K562 (cell line): ENCODE results near the gene DLGAP1. TPM values are rescaled to one million over a fixed set of nuclear protein-coding genes. Genes with fewer than 3 reads are reported as not detected.

ENCODE experiments used
- ATAC-seq: fragments of 200-7000 bp; cut with Tn5 transposase; 3 replicates; pipeline ENCODE4 v1.9.1; 2020; ENCODE audit warnings: moderate library complexity
- BruUV-seq: library from RNA; stranded (reverse); fragments of 400-500 nt; replicated peaks from 2 replicates; lab custom pipeline; 2021; lab: Mats Ljungman, UMichigan
- CTCF ChIA-PET: fragments of 300-600 bp; formaldehyde crosslinking; extraction: SDS; loops from one replicate; lab custom pipeline; 2021; ENCODE audit warnings: low intra/inter-chr PET ratio; lab: Yijun Ruan, JAX
- POLR2A ChIA-PET: fragments of 300-600, 350-650 bp; sonication (Branson Sonifier 250); formaldehyde crosslinking; extraction: SDS; loops from one replicate; lab custom pipeline; 2021; ENCODE audit warnings: antibody characterized with exemption, inconsistent platforms; lab: Yijun Ruan, JAX
- DNase-seq, 4 experiments: peaks; one replicate each; pipeline versions ENCODE4 v3.0.0 to v3.0.0-alpha.2; 2011 to 2018; ENCODE audit warnings: low spot score in 3 of 4, mixed read lengths in 3 of 4; ENCODE audit errors: extremely low read depth in 1 of 4
- FAIRE-seq: peaks from 2 replicates; lab custom pipeline; 2011; peaks lifted over from hg19 to GRCh38; lab: Jason Lieb, UNC
- H2AFZ ChIP-seq: 2 replicates; pipeline ENCODE4 v1.6.0; 2011; ENCODE audit warnings: low read depth, low read length, control low read depth, inconsistent platforms
- H3K27ac ChIP-seq: fragments of 200-600 bp; 3 replicates; pipeline ENCODE4 v1.8.0; 2011; ENCODE audit warnings: low read depth, mild to moderate bottlenecking, control low read depth, inconsistent platforms, low read length, moderate library complexity, mixed read lengths; ENCODE audit errors: extremely low read depth
- H3K27me3 ChIP-seq, 2 experiments: fragments of 300-600 bp in 1 of 2; 2 replicates in 1 of 2; 3 replicates in 1 of 2; pipeline versions ENCODE4 v1.6.0 to v1.8.0; 2011; ENCODE audit warnings: inconsistent platforms in 2 of 2, low read length in 2 of 2, mild to moderate bottlenecking in 1 of 2, mixed read lengths in 1 of 2, moderate library complexity in 1 of 2; ENCODE audit not compliant: control insufficient read depth in 2 of 2, insufficient read depth in 2 of 2
- H3K36me3 ChIP-seq: fragments of 300-600 bp; 3 replicates; pipeline ENCODE4 v1.8.0; 2011; ENCODE audit warnings: mild to moderate bottlenecking, low read length, inconsistent platforms; ENCODE audit not compliant: control insufficient read depth, insufficient read depth
- H3K4me1 ChIP-seq, 2 experiments: fragments of 200-600 bp in 1 of 2; replicated peaks in 1 of 2; 2 replicates in 1 of 2; 3 replicates in 1 of 2; pipeline versions ENCODE4 v1.5.1 to v1.8.0; 2011; ENCODE audit warnings: inconsistent platforms in 2 of 2, low read length in 2 of 2, mild to moderate bottlenecking in 1 of 2, mixed read lengths in 1 of 2, moderate library complexity in 1 of 2; ENCODE audit not compliant: control insufficient read depth in 2 of 2, insufficient read depth in 2 of 2
- H3K4me2 ChIP-seq: 2 replicates; pipeline ENCODE4 v1.6.1; 2011; ENCODE audit warnings: low read length, control low read depth, inconsistent platforms, mixed read lengths; ENCODE audit not compliant: insufficient read depth
- H3K4me3 ChIP-seq: fragments of 200-600 bp; sonication (generic), shearing (Covaris generic); 2 replicates; pipeline ENCODE4 v1.5.1; 2016; ENCODE audit warnings: control low read depth, inconsistent platforms
- H3K79me2 ChIP-seq: fragments of 200-600 bp; 3 replicates; pipeline ENCODE4 v1.8.0; 2011; ENCODE audit warnings: low read length, inconsistent platforms; ENCODE audit not compliant: control insufficient read depth, insufficient read depth
- H3K9ac ChIP-seq, 2 experiments: 2 replicates each; pipeline versions ENCODE4 v1.6.0 to v1.6.1; 2011; ENCODE audit warnings: low read depth in 2 of 2, low read length in 2 of 2, control low read depth in 1 of 2, inconsistent platforms in 1 of 2, mild to moderate bottlenecking in 1 of 2, mixed read lengths in 1 of 2; ENCODE audit not compliant: insufficient read depth in 1 of 2
- H3K9me1 ChIP-seq: one replicate; pipeline ENCODE4 v1.6.0; 2011; ENCODE audit warnings: inconsistent platforms, mild to moderate bottlenecking, low read length, moderate library complexity; ENCODE audit not compliant: control insufficient read depth, insufficient read depth
- H3K9me3 ChIP-seq: replicated peaks from 2 replicates; pipeline ENCODE4 v1.5.1; 2011; ENCODE audit warnings: low read depth, low read length, inconsistent platforms; ENCODE audit not compliant: control insufficient read depth, insufficient read depth
- H4K20me1 ChIP-seq: replicated peaks from 2 replicates; pipeline ENCODE4 v1.6.1; 2011; ENCODE audit warnings: low read length, inconsistent platforms, mixed read lengths; ENCODE audit not compliant: control insufficient read depth, insufficient read depth
- BRD9 ChIP-seq: fragments of 450-650 bp; IDR thresholded peaks from 2 replicates; pipeline ENCODE4 v1.6.1; 2018; ENCODE audit warnings: low read depth; ENCODE audit not compliant: partially characterized antibody
- CHCHD3 ChIP-seq: fragments of 250-450 bp; sonication (Bioruptor Pico); IDR thresholded peaks from 2 replicates; pipeline ENCODE4 v2.1.2; 2022; ENCODE audit warnings: mild to moderate bottlenecking
- CHD1 ChIP-seq: fragments of 200-600 bp; sonication (generic); IDR thresholded peaks from one replicate; pipeline ENCODE4 v1.6.1; 2012; ENCODE audit warnings: mild to moderate bottlenecking, moderate library complexity, low read length, inconsistent platforms
- GATAD2B ChIP-seq: fragments of 450-650 bp; IDR thresholded peaks from 2 replicates; pipeline ENCODE4 v1.6.1; 2017; ENCODE audit warnings: mild to moderate bottlenecking, borderline replicate concordance
- MAFK ChIP-seq: IDR thresholded peaks from 2 replicates; pipeline ENCODE4 v1.6.1; 2011; ENCODE audit warnings: low read length, improper control_type of control experiment
- OTX1 ChIP-seq: fragments of 450-650 bp; formaldehyde crosslinking; IDR thresholded peaks from 2 replicates; pipeline ENCODE4 v1.4.0; 2022; ENCODE audit warnings: mild to moderate bottlenecking
- TFE3 ChIP-seq: fragments of 450-650 bp; formaldehyde crosslinking; IDR thresholded peaks from 2 replicates; pipeline ENCODE4 v1.4.0; 2020; ENCODE audit warnings: mild to moderate bottlenecking, mixed read lengths
- TRIM25 ChIP-seq: fragments of 450-650 bp; IDR thresholded peaks from 2 replicates; pipeline ENCODE4 v1.7.0; 2016; ENCODE audit warnings: borderline replicate concordance
- XRCC3 ChIP-seq: fragments of 450-650 bp; IDR thresholded peaks from 2 replicates; pipeline ENCODE4 v1.6.1; 2017; ENCODE audit warnings: mild to moderate bottlenecking, moderate library complexity
- ZEB2 ChIP-seq: fragments of 450-650 bp; IDR thresholded peaks from 2 replicates; pipeline ENCODE4 v1.6.1; 2016
- ZNF133 ChIP-seq: fragments of 250-450 bp; sonication (Bioruptor Pico); IDR thresholded peaks from 2 replicates; pipeline ENCODE4 v1.4.0; 2020; ENCODE audit warnings: mild to moderate bottlenecking
- ZNF324 ChIP-seq: fragments of 250-450 bp; sonication (Bioruptor Pico); IDR thresholded peaks from 2 replicates; pipeline ENCODE4 v1.4.0; 2020; ENCODE audit warnings: mild to moderate bottlenecking
- ZNF431 ChIP-seq: sonication (generic); formaldehyde crosslinking; IDR thresholded peaks from 2 replicates; pipeline ENCODE4 v1.8.0; 2022; ENCODE audit warnings: mild to moderate bottlenecking, missing genetic modification reagents
- ZNF444 ChIP-seq: fragments of 250-450 bp; sonication (Bioruptor Pico); IDR thresholded peaks from 2 replicates; pipeline ENCODE4 v1.4.0; 2020; ENCODE audit warnings: mild to moderate bottlenecking, moderate library complexity
- WGBS: fragments of 100-300 bp; shearing (Covaris generic); methylation state at CpG from one replicate; pipeline ENCODE4 v1.1.6; 2016; ENCODE audit warnings: low coverage, mixed read lengths; ENCODE audit not compliant: insufficient coverage; ENCODE audit errors: missing lambda C conversion rate; 5-methylcytosine and 5-hydroxymethylcytosine counted together
- in situ Hi-C: fragments of 300-500 bp; cut with MboI; formaldehyde crosslinking; loops from 4 replicates; pipeline ENCODE4 v1.15.0; 2018; ENCODE audit warnings: inconsistent platforms, mixed read lengths
- intact Hi-C: fragments of 100-400 bp; cut with micrococcal nuclease; formaldehyde crosslinking; loops from 2 replicates; pipeline ENCODE4 v1.14.2; 2022
- polyA plus RNA-seq, 8 experiments: library from polyadenylated mRNA; depleted of rRNA in 4 of 8; stranded (reverse) in 5 of 8; unstranded in 3 of 8; fragments of >200 nt; fragmentation: Nextera tagmentation in 2 of 8; fragmentation: Illumina TruSeq in 1 of 8; extraction: Ambion mirVana in 2 of 8; extraction: Trizol in 1 of 8; gene quantifications; 2 replicates each; pipeline versions ENCODE4 v1.2.1 to v1.2.3, GENCODE V29; 2011 to 2014; ENCODE audit warnings: inconsistent platforms in 1 of 8, missing spikeins in 1 of 8
- total RNA-seq, 7 experiments: library from RNA; depleted of rRNA in 6 of 7; stranded (reverse); fragments of >200 nt in 6 of 7; fragmentation: Illumina TruSeq in 2 of 7; extraction: Trizol in 2 of 7; gene quantifications; 2 replicates each; pipeline versions ENCODE4 v1.2.1 to v1.2.3, GENCODE V29; 2011 to 2021; ENCODE audit warnings: low replicate concordance in 1 of 7

Gene DLGAP1
- total and polyA plus RNA-seq, 9 of the 15 experiments (the other 6 are each of a cell fraction or from before 2014, with no cell fraction given), result 0.04 to 0.22 (median 0.08) TPM

GRCh38 chr18:4405965-4406364 is 49.1 kb downstream of the DLGAP1 start (continued):
- no peak for TF ChIP-seq TFE3 (CRISPR knock-in tag)
- TF ChIP-seq TRIM25, result no peak
- TF ChIP-seq ZNF324 (CRISPR knock-in tag), result no peak
- no peak for TF ChIP-seq ZNF431
- no peak for TF ChIP-seq CHD1

GRCh38 chr18:4403836-4404235 is 51.3 kb downstream of the DLGAP1 start:
- BruUV-seq, result no TSS peak
- no peaks in the 10 kb centered on the region for H4K20me1 ChIP-seq
- no peaks in the 10 kb centered on the region for H3K9me1 ChIP-seq
- H3K36me3 ChIP-seq, result no peaks in the 10 kb centered on the region
- H3K4me3 ChIP-seq, result no peak overlapping the region
- no peak overlapping the region for H2AFZ ChIP-seq
- FAIRE-seq (no peak), ATAC-seq (no peak), DNase-seq (no peak)
- no peak overlapping the region for H3K27ac ChIP-seq
- H3K9me3 ChIP-seq, result no peaks in the 10 kb centered on the region; the same call in 1 of the 2 replicates
- H3K27me3 ChIP-seq, result no peaks in the 10 kb centered on the region
- TF ChIP-seq GATAD2B (no peak), XRCC3 (no peak), MAFK (no peak), OTX1 (CRISPR knock-in tag) (no peak), ZEB2 (no peak), BRD9 (no peak), CHCHD3 (CRISPR knock-in tag) (no peak), ZNF133 (CRISPR knock-in tag) (no peak), ZNF444 (CRISPR knock-in tag) (no peak)
- WGBS, result 0% methylated on average over 1 of the region's 1 CpG
- no peaks in the 10 kb centered on the region for H3K79me2 ChIP-seq
- no peaks in the 10 kb centered on the region for H3K4me1 ChIP-seq
- POLR2A ChIA-PET, result no interaction called here
- CTCF ChIA-PET, result no interaction called here
- intact Hi-C loops (no loop called here), in situ Hi-C loops (no loop called here)
- H3K4me2 ChIP-seq, result no peak overlapping the region
- no peak overlapping the region for H3K9ac ChIP-seq
